8988T (cell line): Measurements from ENCODE around the gene SYK.

Experiments
- DNase-seq: peaks from one replicate; pipeline ENCODE4 v3.0.0; 2011

The SYK gene

DNA sequence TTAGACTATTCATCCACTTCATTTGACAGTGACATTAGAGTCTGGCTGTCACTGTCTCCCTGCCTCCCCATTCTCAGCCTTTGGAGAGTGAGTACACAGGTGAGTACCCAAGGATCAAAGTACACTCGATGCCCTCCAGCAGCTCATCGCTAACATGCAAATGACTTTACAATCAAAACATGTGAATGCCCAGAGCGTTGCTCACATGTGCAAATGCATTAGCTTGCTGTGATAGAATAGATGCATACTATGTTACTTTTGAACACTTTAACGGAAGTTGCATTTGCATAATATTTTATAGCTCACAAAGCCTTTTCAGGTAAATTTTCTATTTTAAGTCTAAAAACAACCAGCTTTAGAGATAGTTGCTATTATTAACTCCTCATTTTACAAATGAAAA lies 107.6 kb downstream of the SYK start:
- DNase-seq, result no peak

DNA sequence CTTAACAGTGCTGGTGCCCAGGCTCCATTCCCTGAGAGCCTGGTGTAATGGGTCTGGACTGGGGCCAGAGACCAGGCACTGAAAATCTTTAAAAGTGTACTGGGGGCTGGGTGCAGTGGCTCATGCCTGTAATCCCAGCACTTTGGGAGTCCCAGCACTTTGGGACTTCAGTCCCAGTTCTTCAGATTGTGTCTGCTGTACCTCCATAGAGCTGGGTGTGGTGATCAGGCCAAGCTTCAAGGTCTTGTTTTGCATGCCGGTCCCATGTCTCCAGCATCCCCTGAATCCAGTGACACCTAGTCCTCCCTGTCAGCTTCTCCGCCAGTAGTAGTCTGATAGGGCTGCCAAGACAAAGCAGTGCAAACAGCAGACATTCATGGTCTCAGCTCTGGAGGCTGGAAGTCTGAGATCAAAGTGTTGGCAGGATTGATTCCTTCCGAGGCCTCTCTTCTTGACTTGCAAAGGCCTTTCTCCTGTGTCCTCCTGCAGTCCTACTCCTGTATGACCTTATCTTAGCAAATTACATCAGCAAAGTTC lies 108.2 kb downstream of the SYK start:
- no peak for DNase-seq

DNA sequence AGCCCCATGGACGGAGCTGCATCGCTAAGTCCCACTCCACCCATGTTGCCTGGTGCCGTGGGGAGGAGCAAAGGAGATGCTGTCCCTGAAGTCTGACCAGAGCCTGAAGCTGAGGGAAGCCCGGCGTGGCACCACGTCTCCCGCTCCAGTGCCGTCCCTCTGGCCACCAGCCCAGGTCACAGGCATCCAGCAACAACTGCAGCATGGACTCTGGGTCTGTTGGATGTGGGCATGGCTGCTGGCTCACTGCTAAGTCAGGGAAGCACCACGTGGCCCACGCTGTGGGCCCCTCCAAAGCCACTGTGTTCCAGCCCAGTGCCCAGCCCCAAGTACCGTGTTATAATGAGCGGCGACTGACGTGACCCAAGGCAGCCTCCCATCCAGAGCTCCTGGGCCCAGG lies 112.6 kb downstream of the SYK start:
- no peak for DNase-seq

DNA sequence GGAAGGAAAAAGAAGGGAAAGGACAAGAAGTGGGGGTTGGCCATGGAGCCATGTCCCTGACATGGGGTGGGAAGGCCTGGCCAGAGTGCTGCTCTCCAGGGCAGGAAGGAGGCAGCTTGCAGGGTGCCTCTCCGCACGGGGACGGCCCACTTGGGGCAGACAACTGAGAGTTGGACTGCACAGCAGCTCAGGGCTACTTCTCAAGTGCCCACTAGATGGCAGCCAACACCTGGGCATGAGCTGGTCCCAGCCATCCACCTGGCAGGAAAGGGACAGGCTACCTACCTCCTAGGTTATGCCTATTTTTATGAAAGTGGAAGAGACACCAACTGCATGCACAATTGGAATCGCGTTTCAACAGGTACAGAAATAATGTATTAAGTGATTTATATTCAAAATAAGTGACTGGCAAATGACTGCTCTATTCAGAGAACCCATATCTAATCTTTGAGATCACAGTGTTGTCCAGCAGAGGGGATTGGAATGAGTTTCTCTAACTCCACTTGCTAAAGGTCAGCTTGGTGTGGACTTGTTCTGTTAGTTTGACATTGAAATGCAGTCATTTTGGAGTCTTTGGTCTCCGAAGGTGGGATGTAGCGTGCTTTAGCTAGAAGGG lies 113.4 kb downstream of the SYK start:
- peak; percentile 83 for DNase-seq

DNA sequence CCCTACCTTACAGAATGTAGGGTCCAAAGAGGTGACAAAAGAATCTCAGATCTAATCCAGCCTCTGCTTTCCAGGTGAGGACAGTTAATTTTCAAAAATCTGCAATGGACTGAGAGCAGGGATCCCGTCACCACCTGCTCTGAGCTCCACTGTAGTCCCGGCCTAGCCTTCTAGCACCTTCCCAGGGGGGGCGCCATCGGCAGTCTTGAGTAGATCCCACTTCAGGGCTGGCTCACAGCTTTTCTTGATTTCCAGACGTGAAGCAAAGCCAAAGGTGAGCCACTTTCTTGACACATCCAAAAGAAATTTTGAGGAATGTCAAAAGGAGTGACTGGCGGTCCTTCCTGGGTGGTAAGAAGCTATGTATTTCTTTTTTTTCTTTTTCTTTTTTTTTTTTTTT lies 114.1 kb downstream of the SYK start:
- DNase-seq, result peak; percentile 39

DNA sequence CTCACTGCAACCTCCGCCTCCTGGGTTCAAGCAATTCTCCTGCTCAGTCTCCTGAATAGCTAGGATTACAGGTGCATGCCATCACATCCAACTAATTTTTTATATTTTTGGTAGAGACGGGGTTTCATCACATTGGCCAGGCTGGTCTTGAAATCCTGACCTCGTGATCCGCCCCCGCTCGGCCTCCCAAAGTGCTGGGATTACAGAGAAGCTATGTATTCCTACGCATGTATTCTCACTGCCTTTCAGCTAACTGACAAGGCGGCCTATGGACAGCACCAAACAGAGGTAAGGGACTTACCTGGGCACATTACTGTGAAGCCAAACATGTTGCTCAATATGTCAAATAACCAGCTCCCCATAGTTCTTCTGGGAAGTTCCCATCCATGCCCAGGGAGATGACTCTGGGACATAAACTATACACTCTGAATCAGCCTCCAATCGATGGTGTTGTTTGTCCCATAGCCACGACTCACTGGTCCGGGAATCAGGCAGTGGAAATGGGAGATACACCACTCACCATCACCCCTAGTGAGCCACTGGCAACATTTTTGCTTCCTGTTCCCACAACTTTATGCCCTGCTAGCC lies 114.6 kb downstream of the SYK start:
- DNase-seq, result no peak

DNA sequence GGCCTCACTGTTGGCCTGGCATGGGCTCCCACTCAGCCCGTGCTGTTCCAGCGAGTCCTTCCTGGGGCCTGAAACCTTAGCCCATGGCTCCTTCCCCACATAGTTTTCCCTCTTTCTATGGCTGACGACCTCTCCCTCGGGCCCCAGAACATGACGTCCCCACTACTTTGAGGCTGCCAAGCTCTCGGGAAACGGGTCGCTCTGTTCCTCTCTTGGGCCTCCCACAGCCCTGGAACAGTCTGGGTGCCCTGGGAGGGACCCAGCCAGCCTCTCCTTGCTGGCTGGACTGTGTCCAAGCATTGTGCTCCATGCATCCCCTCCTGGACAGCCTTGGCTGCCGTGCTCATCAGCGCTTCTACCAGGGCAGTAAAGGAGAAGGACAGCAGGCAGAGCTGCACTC lies 118.3 kb downstream of the SYK start:
- DNase-seq, result no peak

DNA sequence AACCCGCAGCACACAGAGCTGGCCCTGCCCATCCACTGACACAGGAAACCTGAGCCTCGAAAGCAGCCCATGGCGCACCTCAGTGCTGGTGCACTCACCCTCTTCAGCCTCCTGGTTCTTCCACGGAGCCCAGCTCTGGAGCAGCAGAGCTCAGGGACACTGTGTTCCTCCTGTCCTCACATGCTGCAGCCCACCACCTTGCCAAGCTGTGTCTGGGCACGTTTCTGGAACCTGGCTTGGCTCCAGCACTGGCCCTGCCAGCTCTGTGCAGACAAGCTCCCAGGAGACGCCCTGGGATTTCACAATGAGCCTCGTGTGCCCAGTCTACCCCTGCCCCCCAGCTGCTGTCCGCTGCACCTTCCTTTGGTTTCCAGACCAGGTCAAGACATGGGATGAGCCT lies 119.5 kb downstream of the SYK start:
- no peak for DNase-seq

DNA sequence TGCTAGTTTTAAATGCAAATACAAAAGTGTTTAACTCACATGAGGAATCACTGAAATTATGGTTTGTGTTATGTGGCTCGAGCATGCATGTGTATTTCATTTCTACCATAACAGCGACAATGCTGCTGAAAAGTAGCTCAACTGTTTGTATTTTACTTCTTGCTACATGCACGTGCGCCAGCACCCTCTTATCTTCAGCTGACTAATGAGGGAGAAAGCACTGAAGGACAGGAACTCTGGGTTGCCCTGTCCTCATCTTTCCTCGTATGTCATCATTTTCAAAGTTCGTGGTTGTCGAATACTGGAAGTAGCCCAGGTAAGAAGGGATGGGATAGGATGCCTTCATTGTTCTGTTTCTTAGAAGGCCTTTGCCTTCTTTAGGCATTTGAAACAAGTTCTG lies 120.3 kb downstream of the SYK start:
- DNase-seq, result no peak

DNA sequence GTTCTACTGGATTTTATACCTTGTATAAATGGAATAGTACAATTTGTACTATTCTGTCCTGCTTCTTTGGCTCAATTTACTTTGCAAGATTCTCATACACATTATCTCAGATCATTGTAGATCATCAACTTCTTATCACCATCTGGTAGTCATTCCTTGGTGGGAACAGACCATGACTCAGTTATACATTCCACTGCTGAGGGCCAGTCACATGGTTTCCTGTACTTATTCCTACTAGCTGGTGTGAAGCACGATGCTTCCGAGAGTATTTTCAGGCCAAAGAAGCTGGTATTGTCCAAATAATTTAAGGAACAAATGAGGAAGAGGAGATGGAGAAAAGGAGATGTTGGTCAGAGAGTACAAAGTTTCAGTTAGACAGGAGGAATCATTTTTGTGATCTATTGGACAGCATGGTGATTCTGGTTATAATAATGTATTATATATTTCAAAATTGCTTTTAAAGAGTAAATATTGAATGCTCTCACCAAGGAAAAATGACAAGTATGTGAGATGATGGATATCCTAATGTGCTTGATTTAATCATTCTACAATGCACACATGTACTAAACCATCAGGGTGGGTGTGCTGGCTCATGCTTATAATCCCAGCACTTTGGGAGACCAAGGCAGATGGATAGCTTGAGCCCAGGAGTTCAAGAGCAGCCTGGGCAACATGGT lies 124.1 kb downstream of the SYK start:
- no peak for DNase-seq

DNA sequence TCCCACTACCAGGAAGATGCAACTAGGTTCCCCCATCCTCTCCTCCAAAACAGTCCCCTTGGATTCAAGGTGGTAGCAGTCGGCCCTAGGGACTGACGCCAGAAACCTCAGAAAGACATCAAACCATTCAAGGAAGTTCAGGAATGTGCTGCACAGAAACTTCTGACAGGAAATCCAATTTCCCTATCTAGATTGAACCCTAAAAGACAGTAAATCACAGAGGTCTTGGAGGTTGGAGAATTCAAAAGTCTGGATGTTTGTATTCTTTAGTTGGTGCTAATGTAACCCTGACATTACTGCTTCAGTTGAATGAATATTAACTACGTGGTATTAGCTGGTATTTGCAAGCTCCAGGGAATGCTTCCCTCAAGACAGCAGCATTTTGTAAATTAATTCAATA lies 125.3 kb downstream of the SYK start:
- no peak for DNase-seq

DNA sequence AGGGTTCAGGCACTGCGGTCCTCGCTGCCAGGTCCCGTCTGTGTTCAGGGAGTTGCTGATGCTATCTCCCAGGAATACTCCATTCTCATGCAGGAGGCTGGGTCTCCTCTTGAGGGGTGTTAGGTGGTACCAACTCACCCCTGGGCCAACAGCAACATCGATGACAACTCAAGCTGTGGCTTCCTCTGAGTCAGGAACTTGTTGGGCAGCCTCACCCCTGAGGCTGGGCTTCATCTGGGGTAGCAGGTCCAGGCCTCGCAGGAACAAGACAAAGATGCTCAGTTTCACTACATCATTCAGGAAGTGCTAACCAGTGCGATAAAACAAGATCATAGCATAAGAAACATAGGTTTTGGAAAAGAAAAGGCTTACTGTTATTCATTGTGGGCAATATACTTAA lies 125.9 kb downstream of the SYK start:
- no peak for DNase-seq

DNA sequence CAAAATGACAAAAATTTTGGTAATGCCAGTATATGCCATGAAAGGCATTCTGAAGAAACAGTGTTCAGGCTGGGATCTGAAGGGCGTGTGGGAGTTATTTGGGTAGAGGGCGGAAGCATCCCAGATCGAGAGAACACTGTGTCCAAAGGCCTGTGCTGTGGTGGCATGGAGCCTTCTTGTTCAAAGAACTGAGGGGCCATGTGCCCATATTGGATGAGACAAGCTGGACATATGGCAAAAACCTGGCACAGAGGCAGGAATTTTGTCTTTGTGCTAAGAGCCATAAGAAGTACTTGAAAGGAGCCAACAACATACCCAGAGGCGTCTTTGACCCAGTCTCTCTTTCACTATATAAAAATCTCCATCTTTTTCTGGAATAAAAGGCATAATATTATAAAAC lies 128.0 kb downstream of the SYK start:
- no peak for DNase-seq

DNA sequence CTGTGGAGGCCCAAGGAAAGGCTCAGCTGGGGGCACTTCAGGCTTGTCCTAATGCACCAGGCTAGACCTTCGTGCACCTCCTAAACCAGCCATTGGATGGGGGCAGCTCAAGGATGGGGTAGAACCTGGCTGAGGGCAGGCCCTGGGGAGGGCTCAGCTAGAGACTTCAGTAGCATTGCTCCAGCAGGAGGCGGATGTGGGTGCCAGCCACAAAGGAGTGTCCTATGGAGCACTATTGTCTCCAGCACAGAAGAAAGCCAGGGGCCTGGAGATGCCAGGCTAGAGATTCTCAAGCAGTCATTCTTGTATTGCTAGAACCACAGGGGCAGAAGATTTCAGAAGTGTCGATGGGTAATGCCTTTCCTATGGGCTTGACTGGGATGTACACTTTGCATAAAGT lies 131.8 kb downstream of the SYK start:
- no peak for DNase-seq

DNA sequence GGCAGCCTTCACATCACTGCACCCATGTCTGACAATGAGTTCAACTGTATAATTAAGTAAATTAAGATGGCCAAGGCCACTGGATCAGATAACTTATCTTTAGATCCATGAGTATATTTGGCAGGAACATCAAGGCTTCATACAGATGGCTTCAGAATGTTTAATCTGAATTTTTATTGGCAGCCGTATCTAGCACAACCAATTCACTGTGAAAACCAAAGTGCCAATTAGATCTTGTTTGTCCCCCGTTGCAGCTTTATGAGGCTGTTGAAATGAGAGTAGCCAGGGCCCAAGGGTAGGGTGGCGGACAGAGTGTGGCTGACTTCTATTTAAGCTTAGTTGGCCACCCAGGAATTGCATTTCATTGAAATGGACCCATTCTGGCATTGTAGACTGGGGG lies 137.7 kb downstream of the SYK start:
- DNase-seq, result no peak

DNA sequence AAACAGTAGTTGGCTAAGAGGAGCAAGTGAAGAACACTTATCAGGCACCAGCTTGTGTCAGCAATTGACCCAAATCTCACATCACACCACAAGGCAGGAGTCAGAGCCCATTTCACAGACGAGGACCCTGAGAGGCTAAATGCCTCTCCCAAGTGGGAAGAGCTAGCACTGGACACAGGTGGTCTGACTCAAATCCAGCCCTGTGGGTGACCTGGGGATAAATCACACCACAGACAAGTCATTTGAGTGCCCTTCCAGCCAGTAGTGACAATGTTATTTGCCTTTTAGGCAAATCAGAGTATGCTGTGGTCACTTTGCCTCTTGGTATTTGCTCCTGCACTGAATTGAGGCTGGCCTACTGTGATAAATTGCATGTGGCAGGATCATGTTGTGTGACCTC lies 138.7 kb downstream of the SYK start:
- DNase-seq, result no peak

DNA sequence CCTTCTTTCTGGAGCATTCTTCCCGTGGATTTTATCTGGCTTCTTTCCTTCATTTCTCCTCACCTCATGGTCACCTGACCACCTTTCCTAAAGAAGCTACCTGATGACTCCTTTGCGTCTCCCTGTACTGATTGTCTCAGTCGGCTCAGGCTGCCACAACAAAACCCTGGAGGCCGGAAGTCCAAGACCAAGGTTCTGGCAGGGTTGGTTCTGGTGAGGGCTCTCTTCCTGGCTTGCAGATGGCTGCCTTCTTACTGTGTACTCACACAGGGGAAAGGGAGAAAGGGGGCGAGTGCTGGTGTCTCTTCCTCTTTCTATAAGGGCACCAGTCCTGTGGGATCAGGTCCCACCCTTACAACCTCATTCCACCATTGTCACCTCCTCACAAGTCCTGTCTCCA lies 140.0 kb downstream of the SYK start:
- DNase-seq, result no peak

DNA sequence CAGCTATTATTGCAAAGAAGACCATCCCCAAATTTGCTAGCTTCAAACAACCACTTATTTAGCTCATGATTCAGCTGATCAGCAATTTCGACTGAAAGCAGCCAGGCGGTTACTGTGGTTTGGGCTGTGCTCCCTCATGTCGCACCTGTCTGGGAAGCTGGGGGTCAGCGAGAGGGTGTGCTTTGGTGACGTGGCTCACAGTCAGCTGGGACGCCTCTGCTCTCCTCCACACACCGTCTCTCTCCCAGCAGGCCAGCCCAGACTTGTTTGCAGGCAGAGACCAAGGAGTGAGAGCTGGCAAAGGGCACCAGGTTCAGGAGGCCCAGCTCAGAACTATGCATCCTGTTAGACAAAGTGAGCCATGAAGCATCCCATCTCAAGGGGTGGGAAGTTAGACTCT lies 140.9 kb downstream of the SYK start:
- no peak for DNase-seq

DNA sequence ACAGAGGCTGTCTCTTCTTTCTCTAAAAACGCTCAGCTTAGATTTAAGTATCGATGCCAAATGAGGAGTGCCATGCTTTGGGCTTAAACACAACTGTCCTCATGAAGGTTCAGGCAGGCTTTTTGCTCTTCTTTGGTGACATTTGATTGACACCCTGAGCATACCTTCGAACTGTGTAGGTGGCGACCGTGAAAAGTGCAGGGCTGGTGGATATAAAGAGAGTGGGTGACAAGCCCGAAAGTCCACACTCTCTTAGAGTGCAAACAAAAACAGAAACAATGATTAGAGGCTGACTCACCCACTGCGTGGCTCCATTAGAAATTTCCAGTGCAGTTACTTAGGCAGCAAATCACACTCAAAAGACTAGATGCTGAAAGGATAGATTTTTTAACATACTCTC lies 141.7 kb downstream of the SYK start:
- DNase-seq, result no peak

DNA sequence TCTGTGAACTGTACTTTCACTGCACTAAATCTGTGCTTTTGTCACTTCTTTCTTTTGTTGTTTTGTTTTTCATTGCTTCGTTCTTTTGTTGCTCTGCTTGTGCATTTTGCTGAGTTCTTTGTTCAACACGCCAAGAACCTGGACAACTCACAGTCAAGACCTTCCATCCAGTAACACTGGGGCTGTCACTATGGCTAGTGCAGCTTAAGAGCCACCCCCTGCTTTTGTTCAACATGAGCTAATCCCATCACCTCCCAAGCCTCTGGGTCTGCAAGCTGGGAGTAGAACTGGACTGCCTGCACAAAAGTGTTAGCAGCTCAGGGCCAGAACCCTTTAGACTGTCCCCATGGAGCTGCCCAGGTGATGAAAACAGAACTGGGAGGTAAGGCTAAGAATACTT lies 143.7 kb downstream of the SYK start:
- no peak for DNase-seq

DNA sequence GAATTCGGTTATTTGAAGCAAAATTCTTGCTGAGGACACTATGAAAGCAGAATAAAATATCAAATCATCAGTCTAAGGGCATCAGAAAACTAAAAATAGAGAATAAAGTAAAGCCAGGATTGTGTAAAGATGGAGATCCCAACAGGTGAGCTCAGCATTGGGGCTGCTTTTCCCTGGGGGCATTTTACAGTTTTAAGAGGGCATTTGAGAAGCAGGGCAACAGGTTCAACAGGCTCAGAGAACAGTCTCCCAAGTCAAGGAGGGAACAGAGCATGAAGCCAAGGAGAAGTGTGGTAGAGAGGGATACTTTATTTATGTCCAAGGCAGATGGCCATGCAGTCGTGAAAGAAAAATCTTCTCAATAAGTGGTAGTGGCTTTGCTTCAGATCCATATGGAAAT lies 145.4 kb downstream of the SYK start:
- no peak for DNase-seq
